Kidney (tissue), 14 donors: ENCODE measurements around the gene DDB1. TPM values are rescaled to one million over a fixed set of nuclear protein-coding genes. Genes with fewer than 3 reads are reported as not detected.

Source experiments
- DNase-seq, 5 donors: peaks; one replicate each; pipeline ENCODE4 v3.0.0-alpha.2; 2013 to 2020
- FAIRE-seq: peaks from 2 replicates; lab custom pipeline; 2012; peaks lifted over from hg19 to GRCh38; lab: Jason Lieb, UNC
- H3K27ac ChIP-seq, 2 donors: one replicate each; pipeline ENCODE4 v1.7.0; 2013; ENCODE audit warnings: low read depth in 2 of 2, low read length in 2 of 2, inconsistent platforms in 1 of 2
- H3K27me3 ChIP-seq: one replicate; pipeline ENCODE4 v1.7.1; 2013; ENCODE audit warnings: low read length, inconsistent platforms; ENCODE audit not compliant: control insufficient read depth, insufficient read depth
- H3K36me3 ChIP-seq, 3 donors: one replicate each; pipeline versions ENCODE4 v1.7.0 to v1.7.1; 2013; ENCODE audit warnings: low read length in 3 of 3, control low read depth in 1 of 3, inconsistent platforms in 1 of 3; ENCODE audit not compliant: insufficient read depth in 3 of 3, control insufficient read depth in 2 of 3
- H3K4me1 ChIP-seq, 3 donors: one replicate each; pipeline versions ENCODE4 v1.7.0 to v1.7.1; 2013; ENCODE audit warnings: low read length in 3 of 3, inconsistent platforms in 1 of 3, low read depth in 1 of 3; ENCODE audit not compliant: control insufficient read depth in 2 of 3, insufficient read depth in 2 of 3
- H3K4me3 ChIP-seq, 3 donors: one replicate each; pipeline versions ENCODE4 v1.7.0 to v1.8.1; 2013; ENCODE audit warnings: low read length in 3 of 3, control low read depth in 1 of 3, inconsistent platforms in 1 of 3
- H3K9ac ChIP-seq, 3 donors: one replicate each; pipeline versions ENCODE4 v1.7.0 to v1.7.1; 2013; ENCODE audit warnings: low read length in 3 of 3, control low read depth in 1 of 3, inconsistent platforms in 1 of 3
- H3K9me3 ChIP-seq, 3 donors: one replicate each; pipeline versions ENCODE4 v1.7.0 to v1.7.1; 2013; ENCODE audit warnings: low read length in 3 of 3, control low read depth in 1 of 3, inconsistent platforms in 1 of 3; ENCODE audit not compliant: control insufficient read depth in 2 of 3, insufficient read depth in 1 of 3
- intact Hi-C: fragments of 100-400 bp; cut with DNase I; formaldehyde crosslinking; loops from one replicate; pipeline ENCODE4 v1.11.1; 2022
- polyA plus RNA-seq: library from polyadenylated mRNA; stranded (reverse); fragments of 350-450 nt; fragmentation: Illumina TruSeq; extraction: RNeasy Lipid Tissue Mini Kit (QIAGEN cat#74804); gene quantifications from one replicate; pipeline ENCODE4 v1.2.3, GENCODE V29; 2014; ENCODE audit warnings: low read depth, low replicate concordance; ENCODE audit not compliant: insufficient read depth
- total RNA-seq: library from RNA; stranded (reverse); fragmentation: NEBNext Ultra II Directional; extraction: Animal tissue kit (Norgen Biotek cat#: 25700); gene quantifications from one replicate; pipeline ENCODE4 v1.2.1, GENCODE V29; 2021
- TF ChIP-seq, protein P1 (sequence below): IDR thresholded peaks from 3 replicates; pipeline ENCODE4 v1.5.1; 2012; ENCODE audit warnings: mild to moderate bottlenecking, moderate library complexity, borderline replicate concordance; ENCODE audit not compliant: insufficient read depth; ENCODE audit errors: extremely low read depth
- donor health status: control.
- donor health status: control.
- donor health status: control.
- donor health status: control.
- donor health status: control.
- donor health status: DM: yes; HTN: yes; CAD: no.
- donor health status: Normal renal cell carcinoma (clear cell type).

Gene DDB1
- total and polyA plus RNA-seq, 2 donors from 2014 or later = 131 to 185 TPM

DNA sequence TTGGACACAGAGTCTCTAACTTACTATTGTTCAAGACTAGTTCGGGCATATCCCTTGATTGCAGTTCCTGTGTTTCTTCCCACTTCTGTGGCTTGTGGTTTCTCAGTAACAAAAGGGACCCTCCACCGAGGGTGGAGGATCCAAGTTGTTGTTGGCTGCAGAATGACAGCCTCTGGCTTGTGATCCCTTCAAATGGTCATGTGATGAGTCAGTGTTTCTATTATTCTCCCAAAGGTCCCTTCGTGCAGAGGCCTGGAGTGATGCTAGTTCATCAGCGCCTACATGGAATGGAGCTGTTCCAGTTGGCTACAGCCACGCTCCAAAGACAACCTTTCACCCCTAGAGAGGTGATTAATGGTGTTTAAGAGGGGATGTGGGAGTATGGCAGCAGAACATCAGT lies 35.2 kb downstream of the DDB1 start:
- Histone ChIP-seq H3K27me3 (no peaks in the 10 kb centered on the region), H3K36me3 (peaks cover 13 to 35% (median 22%) of the 10 kb centered on the region in 3 donors), H3K9ac (no peak overlapping the region), H3K4me3 (no peak overlapping the region), H3K9me3 (no peaks in the 10 kb centered on the region), H3K4me1 (peaks cover 0 to 8% (median 0%) of the 10 kb centered on the region in 3 donors), H3K27ac (no peak overlapping the region)
- peak in 4 of 5 donors; percentile 45 to 74 (median 58) for DNase-seq
- TF ChIP-seq, protein P1, sequence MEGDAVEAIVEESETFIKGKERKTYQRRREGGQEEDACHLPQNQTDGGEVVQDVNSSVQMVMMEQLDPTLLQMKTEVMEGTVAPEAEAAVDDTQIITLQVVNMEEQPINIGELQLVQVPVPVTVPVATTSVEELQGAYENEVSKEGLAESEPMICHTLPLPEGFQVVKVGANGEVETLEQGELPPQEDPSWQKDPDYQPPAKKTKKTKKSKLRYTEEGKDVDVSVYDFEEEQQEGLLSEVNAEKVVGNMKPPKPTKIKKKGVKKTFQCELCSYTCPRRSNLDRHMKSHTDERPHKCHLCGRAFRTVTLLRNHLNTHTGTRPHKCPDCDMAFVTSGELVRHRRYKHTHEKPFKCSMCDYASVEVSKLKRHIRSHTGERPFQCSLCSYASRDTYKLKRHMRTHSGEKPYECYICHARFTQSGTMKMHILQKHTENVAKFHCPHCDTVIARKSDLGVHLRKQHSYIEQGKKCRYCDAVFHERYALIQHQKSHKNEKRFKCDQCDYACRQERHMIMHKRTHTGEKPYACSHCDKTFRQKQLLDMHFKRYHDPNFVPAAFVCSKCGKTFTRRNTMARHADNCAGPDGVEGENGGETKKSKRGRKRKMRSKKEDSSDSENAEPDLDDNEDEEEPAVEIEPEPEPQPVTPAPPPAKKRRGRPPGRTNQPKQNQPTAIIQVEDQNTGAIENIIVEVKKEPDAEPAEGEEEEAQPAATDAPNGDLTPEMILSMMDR = no peak
- FAIRE-seq = no peak
- intact Hi-C loops = no loop called here

DNA sequence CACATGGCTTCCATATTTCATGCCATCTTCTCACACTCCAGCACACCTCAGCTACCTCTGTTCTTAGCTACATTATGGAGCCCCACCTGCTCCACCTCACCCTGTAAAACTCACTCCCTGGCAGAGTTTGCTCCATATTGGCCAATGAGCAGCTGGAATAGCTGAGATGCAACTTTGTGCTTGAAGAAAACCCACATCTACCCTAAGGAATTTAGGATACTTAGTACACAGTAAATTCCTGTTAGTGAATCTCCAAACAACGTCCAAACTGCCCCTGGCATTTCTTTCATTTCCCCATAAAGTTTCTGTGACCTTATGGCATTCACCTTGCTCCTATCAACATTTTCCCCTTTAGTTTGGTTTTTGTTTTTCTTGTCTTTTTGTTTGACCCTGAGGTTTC lies 35.6 kb downstream of the DDB1 start:
- FAIRE-seq = no peak
- no peak overlapping the region for H3K4me3 ChIP-seq
- TF ChIP-seq, protein P1 = no peak
- peaks cover 0 to 8% (median 0%) of the 10 kb centered on the region in 3 donors for H3K4me1 ChIP-seq
- no peak for DNase-seq
- intact Hi-C loops = no loop called here
- H3K9me3 ChIP-seq = no peaks in the 10 kb centered on the region
- H3K27ac ChIP-seq = no peak overlapping the region
- peaks cover 13 to 31% (median 20%) of the 10 kb centered on the region in 3 donors for H3K36me3 ChIP-seq
- no peaks in the 10 kb centered on the region for H3K27me3 ChIP-seq
- H3K9ac ChIP-seq = no peak overlapping the region

DNA sequence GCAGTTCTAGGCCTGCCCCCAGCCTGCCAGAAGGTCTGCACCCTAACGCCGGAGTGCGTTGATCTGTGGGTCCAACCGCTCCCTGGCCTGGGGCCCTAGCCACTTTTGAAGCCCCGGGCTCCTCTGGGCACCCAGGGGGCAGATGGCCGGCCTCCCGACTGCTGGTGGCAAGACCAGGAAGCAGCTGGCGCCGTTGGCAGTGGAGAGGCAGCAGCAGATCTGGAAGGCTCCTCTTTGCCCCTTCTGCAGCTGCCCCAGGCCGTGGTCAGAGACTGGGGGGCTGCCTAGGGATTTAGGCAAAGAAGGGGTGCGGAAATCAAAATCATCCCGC lies 37.3 kb downstream of the DDB1 start:
- H3K4me3 ChIP-seq = peak overlapping the region in 1 of 3 donors; percentile 59
- intact Hi-C loops = no loop called here
- TF ChIP-seq, protein P1 = no peak
- H3K9me3 ChIP-seq = no peaks in the 10 kb centered on the region
- no peak for FAIRE-seq
- H3K36me3 ChIP-seq = peaks cover 6 to 13% (median 6%) of the 10 kb centered on the region in 3 donors
- peaks cover 0 to 8% (median 0%) of the 10 kb centered on the region in 3 donors for H3K4me1 ChIP-seq
- H3K9ac ChIP-seq = no peak overlapping the region
- DNase-seq = no peak
- H3K27me3 ChIP-seq = no peaks in the 10 kb centered on the region
- no peak overlapping the region for H3K27ac ChIP-seq
